K562 (cell line): ENCODE results near the gene SULT1A3. TPM values are rescaled to one million over a fixed set of nuclear protein-coding genes. Genes with fewer than 3 reads are reported as not detected.

Experiments
- CAMTA2 ChIP-seq: fragments of 250-450 bp; sonication (Bioruptor Pico); conservative IDR thresholded peaks from 2 replicates; pipeline ENCODE4 v1.5.1; 2022
- CBFA2T3 ChIP-seq: fragments of 450-650 bp; IDR thresholded peaks from 2 replicates; pipeline ENCODE4 v1.6.1; 2017
- CREB1 ChIP-seq, 2 experiments: sonication (generic) in 1 of 2; formaldehyde crosslinking in 1 of 2; IDR thresholded peaks; 2 replicates each; pipeline versions ENCODE4 v1.6.1 to v1.8.0; 2012 to 2022; ENCODE audit warnings: inconsistent platforms in 1 of 2, mild to moderate bottlenecking in 1 of 2, missing genetic modification reagents in 1 of 2, moderate library complexity in 1 of 2
- DNMT1 ChIP-seq: fragments of 450-650 bp; IDR thresholded peaks from 2 replicates; pipeline ENCODE4 v1.6.1; 2016; ENCODE audit warnings: antibody characterized with exemption, mild to moderate bottlenecking
- FUS ChIP-seq: fragments of 200-400 bp; formaldehyde crosslinking; optimal IDR thresholded peaks from 2 replicates; pipeline ENCODE3; 2017; ENCODE audit warnings: low read depth, low read length
- GATAD2B ChIP-seq: fragments of 450-650 bp; IDR thresholded peaks from 2 replicates; pipeline ENCODE4 v1.6.1; 2017; ENCODE audit warnings: mild to moderate bottlenecking, borderline replicate concordance
- GTF2F1 ChIP-seq: IDR thresholded peaks from 2 replicates; pipeline ENCODE4 v1.6.1; 2011; ENCODE audit warnings: low read depth, low read length, improper control_type of control experiment
- ILK ChIP-seq: fragments of 450-650 bp; IDR thresholded peaks from 2 replicates; pipeline ENCODE4 v1.6.1; 2016; ENCODE audit warnings: missing genetic modification characterization, low read depth, mild to moderate bottlenecking, missing compliant biosample characterization, moderate library complexity, borderline replicate concordance
- KDM4B ChIP-seq, 2 experiments: fragments of 450-650 bp in 1 of 2; sonication (generic) in 1 of 2; IDR thresholded peaks; 2 replicates each; pipeline ENCODE4 v1.6.1; 2016 to 2017; ENCODE audit warnings: borderline replicate concordance in 2 of 2, antibody characterized with exemption in 1 of 2, low read depth in 1 of 2, mild to moderate bottlenecking in 1 of 2
- NCOR1 ChIP-seq: fragments of 450-650 bp; IDR thresholded peaks from 2 replicates; pipeline ENCODE4 v1.6.1; 2016; ENCODE audit warnings: mild to moderate bottlenecking, moderate library complexity
- NRF1 ChIP-seq, 2 experiments: fragments of 450-650 bp; IDR thresholded peaks in 1 of 2; conservative IDR thresholded peaks in 1 of 2; 2 replicates each; pipeline ENCODE4 v1.6.1; 2014; ENCODE audit warnings: mild to moderate bottlenecking in 2 of 2
- OTX1 ChIP-seq: fragments of 450-650 bp; formaldehyde crosslinking; IDR thresholded peaks from 2 replicates; pipeline ENCODE4 v1.4.0; 2022; ENCODE audit warnings: mild to moderate bottlenecking
- PRDM10 ChIP-seq: fragments of 450-650 bp; IDR thresholded peaks from 2 replicates; pipeline ENCODE4 v1.6.1; 2018; ENCODE audit not compliant: partially characterized antibody
- ZNF197 ChIP-seq: fragments of 200-800 bp; sonication (Bioruptor generic); IDR thresholded peaks from 2 replicates; pipeline ENCODE4 v1.6.1; 2016; ENCODE audit warnings: low read depth, missing genetic modification characterization, missing compliant biosample characterization
- ZNF589 ChIP-seq: fragments of 200-800 bp; sonication (Bioruptor generic); IDR thresholded peaks from 2 replicates; pipeline ENCODE4 v1.6.1; 2016; ENCODE audit warnings: low read depth, missing genetic modification characterization, missing compliant biosample characterization
- ZNF766 ChIP-seq: fragments of 200-800 bp; sonication (Bioruptor generic); conservative IDR thresholded peaks from 2 replicates; pipeline ENCODE4 v1.6.1; 2016; ENCODE audit warnings: missing genetic modification characterization, missing compliant biosample characterization
- ZNF79 ChIP-seq: fragments of 250-450 bp; sonication (Bioruptor Pico); IDR thresholded peaks from 2 replicates; pipeline ENCODE4 v1.4.0; 2020; ENCODE audit warnings: low read depth, mild to moderate bottlenecking, moderate library complexity
- polyA plus RNA-seq, 8 experiments: library from polyadenylated mRNA; depleted of rRNA in 4 of 8; stranded (reverse) in 5 of 8; unstranded in 3 of 8; fragments of >200 nt; fragmentation: Nextera tagmentation in 2 of 8; fragmentation: Illumina TruSeq in 1 of 8; extraction: Ambion mirVana in 2 of 8; extraction: Trizol in 1 of 8; gene quantifications; 2 replicates each; pipeline versions ENCODE4 v1.2.1 to v1.2.3, GENCODE V29; 2011 to 2014; ENCODE audit warnings: inconsistent platforms in 1 of 8, missing spikeins in 1 of 8
- total RNA-seq, 7 experiments: library from RNA; depleted of rRNA in 6 of 7; stranded (reverse); fragments of >200 nt in 6 of 7; fragmentation: Illumina TruSeq in 2 of 7; extraction: Trizol in 2 of 7; gene quantifications; 2 replicates each; pipeline versions ENCODE4 v1.2.1 to v1.2.3, GENCODE V29; 2011 to 2021; ENCODE audit warnings: low replicate concordance in 1 of 7
- TF ChIP-seq, protein P1 (sequence below): IDR thresholded peaks from 3 replicates; pipeline ENCODE4 v1.6.1; 2011; ENCODE audit warnings: borderline replicate concordance, mild to moderate bottlenecking, moderate library complexity; ENCODE audit not compliant: insufficient read length; ENCODE audit errors: extremely low read depth

The SULT1A3 gene
- total and polyA plus RNA-seq, 9 of the 15 experiments (the other 6 are each of a cell fraction or from before 2014, with no cell fraction given), result 2.4 to 18.0 (median 7.3) TPM

DNA sequence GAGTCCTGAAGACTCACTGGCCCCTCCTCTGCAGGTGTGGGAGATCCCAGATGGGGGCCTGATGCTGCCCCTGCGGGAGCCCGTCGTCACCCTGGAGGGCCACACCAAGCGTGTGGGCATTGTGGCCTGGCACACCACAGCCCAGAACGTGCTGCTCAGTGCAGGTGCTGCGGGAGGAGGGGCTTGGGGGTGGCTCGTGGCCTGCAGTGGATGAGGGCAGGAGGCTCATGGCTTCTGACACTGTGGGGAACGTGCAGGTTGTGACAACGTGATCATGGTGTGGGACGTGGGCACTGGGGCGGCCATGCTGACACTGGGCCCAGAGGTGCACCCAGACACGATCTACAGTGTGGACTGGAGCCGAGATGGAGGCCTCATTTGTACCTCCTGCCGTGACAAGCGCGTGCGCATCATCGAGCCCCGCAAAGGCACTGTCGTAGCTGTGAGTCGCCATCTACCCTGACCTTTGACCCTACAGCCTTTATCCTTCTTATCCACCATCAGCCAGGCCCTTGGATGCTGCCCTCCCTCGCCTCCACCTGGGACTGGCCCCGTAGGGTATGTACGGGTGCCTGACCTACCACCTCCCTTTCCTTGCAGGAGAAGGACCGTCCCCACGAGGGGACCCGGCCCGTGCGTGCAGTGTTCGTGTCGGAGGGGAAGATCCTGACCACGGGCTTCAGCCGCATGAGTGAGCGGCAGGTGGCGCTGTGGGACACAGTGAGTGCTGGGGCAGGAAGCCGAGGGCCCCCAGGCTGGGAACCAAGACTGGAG, 12.1 kb upstream of the SULT1A3 start (continued):
- TF ChIP-seq, protein P1, sequence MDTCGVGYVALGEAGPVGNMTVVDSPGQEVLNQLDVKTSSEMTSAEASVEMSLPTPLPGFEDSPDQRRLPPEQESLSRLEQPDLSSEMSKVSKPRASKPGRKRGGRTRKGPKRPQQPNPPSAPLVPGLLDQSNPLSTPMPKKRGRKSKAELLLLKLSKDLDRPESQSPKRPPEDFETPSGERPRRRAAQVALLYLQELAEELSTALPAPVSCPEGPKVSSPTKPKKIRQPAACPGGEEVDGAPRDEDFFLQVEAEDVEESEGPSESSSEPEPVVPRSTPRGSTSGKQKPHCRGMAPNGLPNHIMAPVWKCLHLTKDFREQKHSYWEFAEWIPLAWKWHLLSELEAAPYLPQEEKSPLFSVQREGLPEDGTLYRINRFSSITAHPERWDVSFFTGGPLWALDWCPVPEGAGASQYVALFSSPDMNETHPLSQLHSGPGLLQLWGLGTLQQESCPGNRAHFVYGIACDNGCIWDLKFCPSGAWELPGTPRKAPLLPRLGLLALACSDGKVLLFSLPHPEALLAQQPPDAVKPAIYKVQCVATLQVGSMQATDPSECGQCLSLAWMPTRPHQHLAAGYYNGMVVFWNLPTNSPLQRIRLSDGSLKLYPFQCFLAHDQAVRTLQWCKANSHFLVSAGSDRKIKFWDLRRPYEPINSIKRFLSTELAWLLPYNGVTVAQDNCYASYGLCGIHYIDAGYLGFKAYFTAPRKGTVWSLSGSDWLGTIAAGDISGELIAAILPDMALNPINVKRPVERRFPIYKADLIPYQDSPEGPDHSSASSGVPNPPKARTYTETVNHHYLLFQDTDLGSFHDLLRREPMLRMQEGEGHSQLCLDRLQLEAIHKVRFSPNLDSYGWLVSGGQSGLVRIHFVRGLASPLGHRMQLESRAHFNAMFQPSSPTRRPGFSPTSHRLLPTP, result no peak
- no peak for TF ChIP-seq DNMT1
- no peak for TF ChIP-seq GTF2F1
- TF ChIP-seq FUS, result no peak
- TF ChIP-seq ZNF79, result no peak
- no peak for TF ChIP-seq PRDM10
- no peak for TF ChIP-seq KDM4B (IDR thresholded peaks at IDR 0.05; ENCODE audit: borderline replicate concordance in 2 of 2, low read depth in 1 of 2)
- TF ChIP-seq ZNF197, result no peak
- peak; percentile 82 to 85 for TF ChIP-seq NRF1 (conservative IDR thresholded peaks at IDR 0.05 in 1 of 2, IDR thresholded peaks at IDR 0.05 in 1 of 2)
- peak; percentile 42 for TF ChIP-seq CREB1 (IDR thresholded peaks at IDR 0.05)
- TF ChIP-seq CREB1 (CRISPR knock-in tag; IDR thresholded peaks at IDR 0.05), result peak; percentile 70
- no peak for TF ChIP-seq NCOR1
- TF ChIP-seq OTX1 (CRISPR knock-in tag), result no peak
- TF ChIP-seq ILK (tag), result no peak
- TF ChIP-seq CAMTA2 (CRISPR knock-in tag), result no peak
- peak; percentile 95 for TF ChIP-seq GATAD2B
- TF ChIP-seq ZNF766 (CRISPR knock-in tag), result no peak
- no peak for TF ChIP-seq ZNF589 (CRISPR knock-in tag)
- TF ChIP-seq CBFA2T3, result peak; percentile 80
